K562 (cell line): ENCODE results near the gene CD164L2. TPM values are rescaled to one million over a fixed set of nuclear protein-coding genes. Genes with fewer than 3 reads are reported as not detected.
A peak's percentile ranks its signal among the peaks of the same experiment; 100 is the strongest.

Experiments
- ARID3B ChIP-seq: fragments of 250-450 bp; sonication (Bioruptor Pico); IDR thresholded peaks from 2 replicates; pipeline ENCODE4 v1.4.0; 2020; ENCODE audit warnings: borderline replicate concordance
- ETV1 ChIP-seq: fragments of 450-650 bp; conservative IDR thresholded peaks from 2 replicates; pipeline ENCODE4 v1.6.1; 2016; ENCODE audit warnings: missing genetic modification characterization, control low read depth, low read depth, missing compliant biosample characterization
- HNRNPH1 ChIP-seq: fragments of 200-400 bp; formaldehyde crosslinking; optimal IDR thresholded peaks from 2 replicates; pipeline ENCODE3; 2017; ENCODE audit warnings: low read depth, mild to moderate bottlenecking, low read length, moderate library complexity
- L3MBTL2 ChIP-seq: fragments of 450-650 bp; IDR thresholded peaks from 2 replicates; pipeline ENCODE4 v1.6.1; 2016; ENCODE audit warnings: mild to moderate bottlenecking, moderate library complexity
- MCM7 ChIP-seq, 2 experiments: fragments of 450-650 bp; IDR thresholded peaks; 2 replicates each; pipeline ENCODE4 v1.6.1; 2016 to 2018
- NRF1 ChIP-seq, 2 experiments: fragments of 450-650 bp; IDR thresholded peaks in 1 of 2; conservative IDR thresholded peaks in 1 of 2; 2 replicates each; pipeline ENCODE4 v1.6.1; 2014; ENCODE audit warnings: mild to moderate bottlenecking in 2 of 2
- POLR2B ChIP-seq: fragments of 450-650 bp; IDR thresholded peaks from 2 replicates; pipeline ENCODE4 v1.6.1; 2018; ENCODE audit warnings: low read depth; ENCODE audit not compliant: partially characterized antibody
- RNF219 ChIP-seq: fragments of 250-450 bp; sonication (Bioruptor Pico); IDR thresholded peaks from 2 replicates; pipeline ENCODE4 v1.5.0; 2022; ENCODE audit warnings: mild to moderate bottlenecking
- RUNX1 ChIP-seq: sonication (generic); IDR thresholded peaks from 2 replicates; pipeline ENCODE4 v1.6.1; 2016; ENCODE audit warnings: antibody characterized with exemption, low read depth
- ZNF280B ChIP-seq: fragments of 250-450 bp; sonication (Bioruptor Pico); IDR thresholded peaks from 2 replicates; pipeline ENCODE4 v1.5.1; 2021; ENCODE audit warnings: mild to moderate bottlenecking
- ZNF589 ChIP-seq: fragments of 200-800 bp; sonication (Bioruptor generic); IDR thresholded peaks from 2 replicates; pipeline ENCODE4 v1.6.1; 2016; ENCODE audit warnings: low read depth, missing genetic modification characterization, missing compliant biosample characterization
- polyA plus RNA-seq, 8 experiments: library from polyadenylated mRNA; depleted of rRNA in 4 of 8; stranded (reverse) in 5 of 8; unstranded in 3 of 8; fragments of >200 nt; fragmentation: Nextera tagmentation in 2 of 8; fragmentation: Illumina TruSeq in 1 of 8; extraction: Ambion mirVana in 2 of 8; extraction: Trizol in 1 of 8; gene quantifications; 2 replicates each; pipeline versions ENCODE4 v1.2.1 to v1.2.3, GENCODE V29; 2011 to 2014; ENCODE audit warnings: inconsistent platforms in 1 of 8, missing spikeins in 1 of 8
- total RNA-seq, 7 experiments: library from RNA; depleted of rRNA in 6 of 7; stranded (reverse); fragments of >200 nt in 6 of 7; fragmentation: Illumina TruSeq in 2 of 7; extraction: Trizol in 2 of 7; gene quantifications; 2 replicates each; pipeline versions ENCODE4 v1.2.1 to v1.2.3, GENCODE V29; 2011 to 2021; ENCODE audit warnings: low replicate concordance in 1 of 7
- TF ChIP-seq, protein P1 (sequence below), 2 experiments: IDR thresholded peaks in 1 of 2; conservative IDR thresholded peaks in 1 of 2; 2 replicates each; pipeline ENCODE4 v1.6.1; 2016; ENCODE audit warnings: low read depth in 2 of 2, mild to moderate bottlenecking in 1 of 2, missing compliant biosample characterization in 1 of 2, missing genetic modification characterization in 1 of 2, moderate library complexity in 1 of 2
- TF ChIP-seq, protein P2 (sequence below): IDR thresholded peaks from 2 replicates; pipeline ENCODE4 v1.6.1; 2014; ENCODE audit warnings: antibody characterized with exemption
- TF ChIP-seq, protein P3 (sequence below): fragments of 250-450 bp; sonication (Bioruptor Pico); IDR thresholded peaks from 2 replicates; pipeline ENCODE4 v1.9.0; 2021; ENCODE audit warnings: mild to moderate bottlenecking, inconsistent platforms

CD164L2 gene
- total and polyA plus RNA-seq, 9 of the 15 experiments (the other 6 are each of a cell fraction or from before 2014, with no cell fraction given): 0.08 to 0.92 (median 0.38) TPM; not detected in 1

GRCh38 chr1:27403065-27403726, 20.1 kb upstream of the CD164L2 start (continued):
- TF ChIP-seq MCM7 (IDR thresholded peaks at IDR 0.05): no peak
- peak in 1 of 2 experiments; percentile 20; a peak in 1 of 4 replicates for TF ChIP-seq NRF1 (conservative IDR thresholded peaks at IDR 0.05 in 1 of 2, IDR thresholded peaks at IDR 0.05 in 1 of 2)
- TF ChIP-seq RNF219 (CRISPR knock-in tag): no peak
- peak; percentile 16 for TF ChIP-seq POLR2B
- no peak for TF ChIP-seq ETV1 (tag)
- TF ChIP-seq L3MBTL2: no peak
- no peak for TF ChIP-seq ARID3B (CRISPR knock-in tag)
- TF ChIP-seq, protein P1, sequence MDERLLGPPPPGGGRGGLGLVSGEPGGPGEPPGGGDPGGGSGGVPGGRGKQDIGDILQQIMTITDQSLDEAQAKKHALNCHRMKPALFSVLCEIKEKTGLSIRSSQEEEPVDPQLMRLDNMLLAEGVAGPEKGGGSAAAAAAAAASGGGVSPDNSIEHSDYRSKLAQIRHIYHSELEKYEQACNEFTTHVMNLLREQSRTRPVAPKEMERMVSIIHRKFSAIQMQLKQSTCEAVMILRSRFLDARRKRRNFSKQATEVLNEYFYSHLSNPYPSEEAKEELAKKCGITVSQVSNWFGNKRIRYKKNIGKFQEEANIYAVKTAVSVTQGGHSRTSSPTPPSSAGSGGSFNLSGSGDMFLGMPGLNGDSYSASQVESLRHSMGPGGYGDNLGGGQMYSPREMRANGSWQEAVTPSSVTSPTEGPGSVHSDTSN (CRISPR knock-in tag; IDR thresholded peaks at IDR 0.05; ENCODE audit: low read depth): no peak
- TF ChIP-seq, protein P1 (tag; conservative IDR thresholded peaks at IDR 0.05; ENCODE audit: low read depth): peak; percentile 61; the same call in 1 of the 2 replicates
- TF ChIP-seq, protein P2, sequence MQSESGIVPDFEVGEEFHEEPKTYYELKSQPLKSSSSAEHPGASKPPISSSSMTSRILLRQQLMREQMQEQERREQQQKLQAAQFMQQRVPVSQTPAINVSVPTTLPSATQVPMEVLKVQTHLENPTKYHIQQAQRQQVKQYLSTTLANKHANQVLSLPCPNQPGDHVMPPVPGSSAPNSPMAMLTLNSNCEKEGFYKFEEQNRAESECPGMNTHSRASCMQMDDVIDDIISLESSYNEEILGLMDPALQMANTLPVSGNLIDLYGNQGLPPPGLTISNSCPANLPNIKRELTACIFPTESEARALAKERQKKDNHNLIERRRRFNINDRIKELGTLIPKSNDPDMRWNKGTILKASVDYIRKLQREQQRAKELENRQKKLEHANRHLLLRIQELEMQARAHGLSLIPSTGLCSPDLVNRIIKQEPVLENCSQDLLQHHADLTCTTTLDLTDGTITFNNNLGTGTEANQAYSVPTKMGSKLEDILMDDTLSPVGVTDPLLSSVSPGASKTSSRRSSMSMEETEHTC: no peak
- TF ChIP-seq ZNF280B (CRISPR knock-in tag): no peak
- TF ChIP-seq, protein P3, sequence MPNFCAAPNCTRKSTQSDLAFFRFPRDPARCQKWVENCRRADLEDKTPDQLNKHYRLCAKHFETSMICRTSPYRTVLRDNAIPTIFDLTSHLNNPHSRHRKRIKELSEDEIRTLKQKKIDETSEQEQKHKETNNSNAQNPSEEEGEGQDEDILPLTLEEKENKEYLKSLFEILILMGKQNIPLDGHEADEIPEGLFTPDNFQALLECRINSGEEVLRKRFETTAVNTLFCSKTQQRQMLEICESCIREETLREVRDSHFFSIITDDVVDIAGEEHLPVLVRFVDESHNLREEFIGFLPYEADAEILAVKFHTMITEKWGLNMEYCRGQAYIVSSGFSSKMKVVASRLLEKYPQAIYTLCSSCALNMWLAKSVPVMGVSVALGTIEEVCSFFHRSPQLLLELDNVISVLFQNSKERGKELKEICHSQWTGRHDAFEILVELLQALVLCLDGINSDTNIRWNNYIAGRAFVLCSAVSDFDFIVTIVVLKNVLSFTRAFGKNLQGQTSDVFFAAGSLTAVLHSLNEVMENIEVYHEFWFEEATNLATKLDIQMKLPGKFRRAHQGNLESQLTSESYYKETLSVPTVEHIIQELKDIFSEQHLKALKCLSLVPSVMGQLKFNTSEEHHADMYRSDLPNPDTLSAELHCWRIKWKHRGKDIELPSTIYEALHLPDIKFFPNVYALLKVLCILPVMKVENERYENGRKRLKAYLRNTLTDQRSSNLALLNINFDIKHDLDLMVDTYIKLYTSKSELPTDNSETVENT (CRISPR knock-in tag): no peak
- TF ChIP-seq ZNF589 (CRISPR knock-in tag): no peak
- no peak for TF ChIP-seq HNRNPH1
- 0 out of 2 replicates have a peak, but pooled peaks have one; percentile 44 for TF ChIP-seq RUNX1
